ENCODE results near the gene PAN3.
"Not testable (repeated sequence)": the region's sequence is repeated elsewhere in the genome, so short reads cannot be mapped to it uniquely, and the experiment has no call there.

DNA sequence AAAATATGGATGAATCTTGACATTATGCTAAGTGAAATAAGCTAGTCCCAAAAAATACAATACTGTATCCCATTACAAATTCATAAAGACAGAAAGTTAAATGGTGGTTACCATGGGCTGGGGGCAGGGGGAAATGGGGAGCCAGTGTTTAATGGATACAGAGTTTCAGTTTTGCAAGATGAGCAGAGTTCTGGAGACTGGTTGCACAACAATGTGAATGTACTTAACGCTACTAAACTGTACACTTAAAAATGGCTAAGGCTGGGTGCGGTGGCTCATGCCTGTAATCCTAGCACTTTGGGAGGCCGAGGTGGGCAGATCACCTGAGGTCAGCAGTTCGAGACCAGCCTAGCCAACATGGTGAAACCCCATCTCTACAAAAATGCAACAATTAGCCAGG, 36.5 kb upstream of the PAN3 start:
- not testable (repeated sequence) for TF ChIP-seq POLR2A (IDR thresholded peaks at IDR 0.05)
- TF ChIP-seq, protein P1, sequence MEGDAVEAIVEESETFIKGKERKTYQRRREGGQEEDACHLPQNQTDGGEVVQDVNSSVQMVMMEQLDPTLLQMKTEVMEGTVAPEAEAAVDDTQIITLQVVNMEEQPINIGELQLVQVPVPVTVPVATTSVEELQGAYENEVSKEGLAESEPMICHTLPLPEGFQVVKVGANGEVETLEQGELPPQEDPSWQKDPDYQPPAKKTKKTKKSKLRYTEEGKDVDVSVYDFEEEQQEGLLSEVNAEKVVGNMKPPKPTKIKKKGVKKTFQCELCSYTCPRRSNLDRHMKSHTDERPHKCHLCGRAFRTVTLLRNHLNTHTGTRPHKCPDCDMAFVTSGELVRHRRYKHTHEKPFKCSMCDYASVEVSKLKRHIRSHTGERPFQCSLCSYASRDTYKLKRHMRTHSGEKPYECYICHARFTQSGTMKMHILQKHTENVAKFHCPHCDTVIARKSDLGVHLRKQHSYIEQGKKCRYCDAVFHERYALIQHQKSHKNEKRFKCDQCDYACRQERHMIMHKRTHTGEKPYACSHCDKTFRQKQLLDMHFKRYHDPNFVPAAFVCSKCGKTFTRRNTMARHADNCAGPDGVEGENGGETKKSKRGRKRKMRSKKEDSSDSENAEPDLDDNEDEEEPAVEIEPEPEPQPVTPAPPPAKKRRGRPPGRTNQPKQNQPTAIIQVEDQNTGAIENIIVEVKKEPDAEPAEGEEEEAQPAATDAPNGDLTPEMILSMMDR (IDR thresholded peaks at IDR 0.05): not testable (repeated sequence)
